SHP77 (cell line): Measurements from ENCODE around the gene RND2.

ENCODE experiments used
- DNase-seq, 2 experiments: peaks; one replicate each; lab custom pipeline; 2025; lab: John Stamatoyannopoulos, UW

RND2 gene

DNA sequence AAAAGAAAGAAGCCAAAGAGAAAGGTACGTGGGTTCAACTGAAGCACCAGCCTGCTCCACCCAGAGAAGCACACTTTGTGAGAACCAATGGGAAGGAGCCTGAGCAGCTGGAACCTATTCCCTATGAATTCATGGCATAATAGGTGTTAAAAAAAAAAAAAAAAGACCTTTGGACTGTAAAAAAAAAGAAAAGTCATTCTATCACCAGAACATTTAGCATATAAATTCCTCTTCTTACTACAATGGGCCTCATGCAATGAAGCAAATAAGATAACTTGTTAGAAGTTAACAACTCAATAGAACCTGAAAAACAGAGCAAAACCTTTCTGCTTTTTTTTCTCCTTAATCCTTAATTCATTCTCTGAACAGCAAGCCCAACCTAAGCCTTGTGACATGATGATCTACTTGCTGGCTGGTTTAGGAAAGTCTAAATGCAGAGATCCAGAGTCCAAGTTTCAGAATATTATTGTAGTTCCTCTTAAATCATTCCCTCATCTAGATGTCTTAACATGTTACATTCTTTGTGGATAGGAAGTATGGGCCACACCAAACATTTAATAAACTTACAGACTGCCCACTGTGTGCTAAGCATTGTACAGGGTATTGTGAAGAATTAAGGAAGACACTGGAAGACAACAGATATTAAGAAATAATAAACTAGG lies 54.7 kb downstream of the RND2 start:
- DNase-seq, result no peak
